ENCODE measurements around the gene SCGB2B2.
"Not testable (repeated sequence)": the region's sequence is repeated elsewhere in the genome, so short reads cannot be mapped to it uniquely, and the experiment has no call there.

The SCGB2B2 gene, protein sequence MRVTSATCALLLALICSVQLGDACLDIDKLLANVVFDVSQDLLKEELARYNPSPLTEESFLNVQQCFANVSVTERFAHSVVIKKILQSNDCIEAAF

DNA sequence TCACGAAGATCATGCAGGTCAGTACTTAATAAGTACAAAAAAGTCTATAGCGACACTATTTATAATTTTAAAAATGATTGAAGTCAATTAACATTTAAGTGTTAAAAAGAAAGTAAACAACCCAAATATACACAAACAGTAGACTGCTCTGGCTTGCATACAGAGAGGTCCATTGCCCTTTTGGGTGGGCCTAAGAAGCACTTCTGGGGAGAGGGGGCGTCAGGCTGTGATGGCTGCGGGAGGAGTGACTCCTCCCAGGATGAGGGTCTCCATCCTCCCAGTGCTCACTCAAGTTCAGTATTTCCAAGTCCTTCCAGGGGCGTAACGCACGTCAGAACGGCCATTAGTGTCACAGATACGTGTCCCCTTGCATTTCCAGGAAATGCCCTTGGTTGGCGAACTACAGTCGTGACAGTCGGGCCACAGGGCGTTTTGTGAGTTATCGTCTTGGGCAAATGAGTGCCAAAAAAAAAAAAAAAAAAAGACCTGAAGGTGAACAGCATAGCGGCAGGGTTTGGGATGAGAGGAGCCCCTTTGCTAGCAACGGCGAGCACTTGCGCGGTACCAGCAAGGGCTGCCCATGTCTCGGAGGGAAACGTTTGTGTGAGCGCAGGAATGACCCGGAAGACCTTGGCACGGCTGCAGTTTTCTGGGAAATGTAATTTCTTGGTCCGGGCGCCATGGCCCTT lies at the start of gene SCGB2B2:
Gene SCGB2B2, minus strand, starts transcription at position 463 of the 689 bp plus-strand sequence. CDS start 82,596 bp downstream, outside the sequence.
- DNase-seq, result peak; percentile 93

DNA sequence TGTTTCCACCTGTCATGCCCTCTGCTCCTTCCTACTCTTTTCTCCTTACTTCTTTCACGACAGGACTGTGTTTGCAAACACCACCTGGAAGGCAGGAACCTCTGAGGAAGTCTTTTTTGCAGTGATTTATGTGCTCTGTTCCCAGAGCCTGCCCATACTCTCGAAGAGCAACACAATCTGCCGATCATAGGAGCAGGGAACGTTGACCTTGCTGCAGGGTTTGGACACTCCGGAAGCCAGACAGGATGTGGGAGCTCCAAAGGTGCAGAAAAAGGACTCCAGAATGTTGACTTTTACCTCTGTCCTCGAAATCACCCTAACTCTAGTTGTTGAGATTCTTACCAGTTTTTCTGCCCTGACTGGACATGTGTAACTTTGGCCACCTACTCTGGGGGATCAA lies 48.4 kb upstream of the SCGB2B2 start:
- DNase-seq, result no peak

DNA sequence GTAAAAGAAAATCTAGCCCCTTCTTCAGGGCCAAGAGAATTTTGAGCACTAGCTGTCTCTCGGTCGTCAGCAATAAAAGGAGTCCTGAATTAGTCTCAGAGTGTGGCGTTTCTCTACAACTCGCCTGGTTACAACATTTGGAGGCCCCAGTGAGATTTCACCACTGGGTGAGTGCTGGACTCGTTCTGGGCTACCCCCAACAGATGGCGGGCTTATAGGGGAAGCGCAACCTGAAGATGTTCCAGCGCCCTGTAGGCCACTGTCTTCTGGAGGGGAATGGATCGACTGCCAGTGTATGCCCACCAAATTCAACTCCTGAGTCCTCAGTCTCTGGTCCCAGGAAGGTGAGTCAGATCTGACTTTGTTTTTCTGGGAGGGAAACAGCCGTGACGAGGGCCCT lies 45.4 kb upstream of the SCGB2B2 start:
- DNase-seq, result no peak

DNA sequence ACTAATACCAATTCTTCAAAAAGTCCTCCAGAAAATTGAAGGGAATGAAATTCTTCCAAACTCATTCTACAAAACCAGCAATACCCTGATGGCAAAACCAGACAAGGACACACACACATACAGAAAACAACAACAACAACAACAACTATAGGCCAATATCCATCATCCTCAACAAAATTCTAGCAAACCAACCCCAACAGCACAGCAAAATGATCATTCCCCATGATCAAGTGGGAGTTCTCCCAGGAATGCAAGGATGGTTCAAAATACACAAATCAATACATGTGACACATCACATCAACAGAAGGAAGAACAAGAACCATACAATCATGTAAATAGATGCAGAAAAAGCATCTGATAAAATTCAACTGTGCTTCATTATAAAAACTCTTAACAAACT lies 38.4 kb upstream of the SCGB2B2 start:
- DNase-seq, result no peak

DNA sequence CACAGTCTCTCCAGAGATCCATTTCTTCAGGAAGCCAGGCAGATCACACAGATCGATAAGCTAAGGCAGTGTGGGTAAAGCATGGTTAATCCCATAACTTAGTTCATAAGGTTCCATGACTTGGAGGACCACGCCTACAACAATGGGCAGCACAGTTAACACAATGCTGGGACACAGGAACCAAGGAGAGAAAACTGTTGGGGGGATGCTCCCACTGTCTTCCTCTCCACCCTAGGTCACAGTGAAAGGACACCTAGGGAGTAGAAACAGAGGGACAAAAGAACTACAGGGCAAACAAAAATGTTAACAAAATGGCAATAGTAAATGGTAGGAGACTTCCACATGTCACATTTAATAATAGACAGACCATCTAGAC lies 36.3 kb upstream of the SCGB2B2 start:
- no peak for DNase-seq

DNA sequence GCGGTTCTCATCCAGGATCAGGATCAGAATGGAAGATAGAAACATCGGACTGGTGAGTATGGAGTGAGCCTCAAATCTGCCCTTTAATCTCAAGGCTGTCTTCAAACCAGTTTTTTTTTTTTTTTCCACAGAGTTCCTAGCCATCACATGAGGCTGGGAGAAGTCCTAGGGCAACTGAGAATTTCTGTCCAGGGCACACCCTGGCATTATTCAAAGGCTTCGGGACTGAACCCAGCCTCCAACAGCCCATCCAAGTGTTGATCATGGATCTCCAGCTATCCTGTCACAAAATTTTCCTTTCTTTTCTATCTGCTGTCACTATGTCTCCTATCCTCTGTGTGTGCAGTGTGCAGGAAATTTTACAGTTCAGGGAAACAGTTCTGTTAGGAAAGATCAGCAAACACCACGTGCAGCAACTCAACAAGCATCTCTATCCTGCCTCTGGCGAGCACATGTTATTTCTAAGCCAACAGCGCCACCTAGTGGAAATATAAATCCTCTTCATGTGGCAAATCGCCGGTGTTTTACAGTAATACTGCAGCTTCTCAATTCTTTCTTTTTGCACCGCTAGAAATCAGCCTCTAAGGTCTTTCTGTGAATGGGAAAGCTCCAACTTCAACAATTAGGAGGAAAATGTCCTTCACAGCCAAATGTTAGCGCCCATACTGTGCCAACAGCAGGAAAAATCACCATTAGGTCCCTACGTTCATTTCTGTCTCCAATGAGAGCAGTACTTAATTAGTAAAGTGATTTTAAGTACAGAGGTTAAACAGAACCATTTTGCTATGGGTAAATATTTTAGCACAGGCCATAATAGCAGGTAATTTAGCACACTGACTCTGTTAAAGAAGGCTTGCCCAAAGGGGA lies 35.7 kb upstream of the SCGB2B2 start:
- peak; percentile 75 for DNase-seq

DNA sequence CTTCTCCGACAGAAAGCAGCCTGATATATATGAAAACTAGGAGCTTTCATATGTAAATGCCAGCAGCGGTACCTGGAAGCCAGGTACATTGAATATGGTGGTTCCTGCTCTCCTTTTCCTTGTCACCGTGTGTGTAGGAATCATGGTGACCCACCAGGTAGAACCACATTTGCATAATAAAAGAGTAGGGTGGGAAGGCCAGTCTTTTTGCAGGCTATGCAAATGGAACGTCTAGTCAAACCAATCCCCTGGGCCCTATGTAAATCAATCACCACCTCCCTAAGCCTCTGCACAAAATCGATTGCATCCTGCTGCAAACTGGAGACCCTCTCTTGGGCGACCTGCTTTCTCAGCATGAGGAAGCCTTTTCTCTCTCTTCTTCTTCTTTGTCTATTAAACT lies 34.9 kb upstream of the SCGB2B2 start:
- no peak for DNase-seq

DNA sequence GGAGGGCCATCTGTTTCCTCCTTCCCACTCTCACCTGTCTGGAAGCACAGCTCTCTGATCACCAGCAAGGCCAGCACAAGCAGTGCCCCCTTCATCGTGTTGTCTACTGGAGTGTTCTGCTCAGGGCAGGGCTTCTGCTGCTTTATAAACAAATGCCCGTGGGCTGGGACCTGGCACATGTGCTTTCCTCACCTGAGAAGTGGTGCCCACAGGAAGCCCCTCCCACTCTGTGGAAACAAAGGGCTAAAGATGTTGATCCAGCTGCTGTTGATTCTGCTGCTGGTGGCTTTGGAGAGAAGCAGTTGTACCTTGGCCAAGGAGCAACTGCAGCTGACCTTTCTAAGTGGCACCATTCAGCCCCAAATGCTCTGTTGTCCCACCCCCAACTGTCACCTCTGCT lies 30.7 kb upstream of the SCGB2B2 start:
- no peak for DNase-seq

DNA sequence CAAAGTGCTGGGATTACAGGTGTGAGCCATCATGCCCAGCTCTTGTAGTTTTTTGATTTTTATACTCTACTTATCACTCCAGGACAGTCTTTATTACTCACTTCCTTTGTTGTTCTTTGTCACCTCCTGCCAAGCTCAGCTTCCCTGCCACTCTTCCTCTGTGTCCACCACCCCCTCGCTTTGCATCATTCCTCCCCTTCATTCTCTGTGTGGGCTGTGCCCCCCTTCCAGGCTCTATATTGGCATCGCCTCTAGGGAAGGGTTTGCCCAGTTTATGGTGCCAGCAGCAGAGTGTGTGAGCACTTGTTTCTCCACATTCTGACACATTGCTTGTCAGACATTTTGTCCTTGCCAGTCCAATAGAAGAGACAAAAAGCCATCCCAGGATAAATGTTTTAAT lies 15.6 kb upstream of the SCGB2B2 start:
- no peak for DNase-seq

DNA sequence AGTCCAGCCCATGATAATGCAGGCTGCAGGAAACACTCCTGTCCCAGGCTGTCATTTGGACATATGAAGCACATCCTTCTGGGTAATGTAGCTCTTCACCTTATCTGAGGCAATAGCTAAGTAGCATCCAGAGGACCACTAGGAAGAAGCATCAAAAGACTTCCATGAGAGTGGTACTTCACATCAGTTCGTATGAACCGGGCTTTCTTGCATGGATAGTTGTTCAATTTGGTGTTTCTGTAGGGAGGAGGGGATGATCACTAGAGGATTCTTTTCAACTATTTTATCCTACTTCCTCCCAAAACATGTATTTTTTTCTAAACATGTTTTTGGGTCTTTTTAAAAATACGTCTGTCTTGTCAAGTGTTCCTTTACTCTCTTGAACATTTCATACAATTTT lies 13.4 kb upstream of the SCGB2B2 start:
- no peak for DNase-seq

DNA sequence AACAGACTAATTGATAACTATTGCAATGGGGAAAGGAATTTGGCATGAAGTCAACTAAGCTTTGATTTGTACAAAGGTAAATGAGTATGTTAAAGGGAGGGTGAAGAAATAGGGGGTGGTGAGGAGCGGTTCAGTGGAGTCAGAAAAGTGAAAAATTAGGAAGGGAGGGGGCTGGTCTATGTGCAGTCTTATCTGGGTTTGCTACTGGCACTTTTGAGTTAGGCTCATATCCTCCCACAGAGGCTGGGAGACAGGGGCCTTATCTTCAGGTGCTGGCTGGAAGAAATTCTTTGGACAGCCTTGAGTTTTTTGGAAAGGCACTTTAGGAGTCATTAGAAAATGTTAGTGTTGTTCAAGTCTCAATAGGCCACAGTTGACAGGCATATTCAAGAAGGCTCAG lies 11.6 kb upstream of the SCGB2B2 start:
- DNase-seq, result no peak

DNA sequence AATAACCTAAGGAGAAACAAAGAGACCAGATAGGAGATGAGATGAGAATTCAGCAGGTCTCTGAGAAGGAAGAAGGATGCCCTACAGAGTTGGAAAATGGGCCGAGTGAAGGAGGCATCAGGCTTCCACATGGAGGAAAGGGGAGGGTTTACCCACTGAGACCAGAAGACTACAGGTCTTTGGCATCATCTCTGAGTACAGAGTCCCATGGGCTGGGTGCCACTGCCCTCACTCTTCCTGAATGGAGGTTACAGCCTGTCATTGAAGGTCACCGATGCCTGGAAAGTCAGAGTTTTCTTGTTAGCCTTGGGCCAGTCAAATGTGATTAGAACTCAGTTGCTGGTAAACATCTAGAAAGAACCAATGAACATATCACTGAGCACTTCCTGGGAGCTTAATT lies 10.4 kb upstream of the SCGB2B2 start:
- no peak for DNase-seq

DNA sequence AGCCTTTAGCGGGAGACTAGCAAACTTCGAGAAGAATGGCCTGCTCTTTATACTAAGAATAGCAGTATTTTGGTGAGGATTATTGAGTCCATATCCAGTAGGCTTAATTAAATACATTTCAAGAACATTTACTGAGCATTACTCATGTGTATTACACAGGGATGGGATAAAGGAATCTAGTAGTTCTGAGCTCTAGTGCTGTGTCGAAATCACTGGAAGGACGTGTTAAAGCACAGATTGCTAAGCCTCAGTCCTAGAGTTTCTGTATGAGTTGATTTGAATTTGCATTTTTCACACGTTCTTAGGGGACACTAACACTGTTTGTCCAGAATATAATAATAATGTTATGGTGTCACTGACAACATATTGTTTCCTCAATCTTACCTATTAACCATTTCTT lies 9.5 kb upstream of the SCGB2B2 start:
- DNase-seq, result no peak

DNA sequence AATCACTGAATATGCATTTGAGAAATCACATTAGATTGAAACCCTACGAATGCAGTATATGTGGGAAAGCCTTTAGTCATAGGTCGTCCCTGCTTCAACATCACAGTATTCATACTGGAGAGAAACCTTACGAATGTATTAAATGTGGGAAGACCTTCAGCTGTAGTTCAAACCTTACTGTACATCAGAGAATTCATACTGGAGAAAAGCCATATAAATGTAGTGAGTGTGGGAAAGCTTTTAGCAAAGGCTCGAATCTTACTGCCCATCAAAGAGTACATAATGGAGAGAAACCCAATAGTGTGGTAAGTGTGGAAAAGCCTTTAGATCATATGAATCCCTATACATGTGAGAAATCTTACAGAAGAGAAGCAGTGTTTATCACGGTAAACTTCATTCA lies 8.3 kb upstream of the SCGB2B2 start:
- DNase-seq, result not testable (repeated sequence)

DNA sequence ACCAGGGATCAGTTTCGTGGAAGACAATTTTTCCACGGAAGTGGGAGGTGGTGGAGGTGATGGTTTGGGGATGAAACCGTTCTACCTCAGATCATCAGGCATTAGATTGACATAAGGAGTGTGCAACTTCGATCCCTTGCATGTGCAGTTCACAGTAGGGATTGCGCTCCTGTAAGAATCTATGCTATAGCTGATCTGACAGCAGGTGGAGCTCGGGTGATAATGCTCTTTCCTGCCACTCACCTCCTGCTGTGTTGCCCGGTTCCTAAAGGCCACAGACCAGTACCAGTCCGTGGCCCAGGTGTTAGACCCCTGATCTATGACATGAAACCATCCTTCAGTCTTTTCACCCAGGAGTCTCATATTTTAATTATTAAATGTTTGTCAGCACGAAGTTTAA lies 4.5 kb upstream of the SCGB2B2 start:
- DNase-seq, result no peak

DNA sequence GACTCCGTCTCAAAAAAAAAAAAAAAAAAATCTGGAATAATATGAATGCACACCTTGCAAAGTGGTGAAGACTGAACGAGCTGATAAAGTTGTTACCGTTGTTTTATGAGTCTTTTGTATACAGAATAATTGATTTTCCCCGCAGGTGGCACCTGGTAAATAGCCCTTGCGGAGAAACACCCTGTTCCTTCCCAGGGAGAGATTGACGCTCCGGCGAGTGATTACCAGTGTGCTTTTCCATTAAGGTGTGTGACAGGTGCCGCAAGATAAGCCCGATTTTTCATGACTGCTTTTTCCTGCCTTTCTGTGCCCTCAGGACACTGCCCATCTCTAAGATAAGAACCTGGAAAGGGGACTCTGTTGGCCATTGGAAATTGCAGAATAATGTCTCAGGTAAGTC lies 1.5 kb upstream of the SCGB2B2 start:
- DNase-seq, result no peak

DNA sequence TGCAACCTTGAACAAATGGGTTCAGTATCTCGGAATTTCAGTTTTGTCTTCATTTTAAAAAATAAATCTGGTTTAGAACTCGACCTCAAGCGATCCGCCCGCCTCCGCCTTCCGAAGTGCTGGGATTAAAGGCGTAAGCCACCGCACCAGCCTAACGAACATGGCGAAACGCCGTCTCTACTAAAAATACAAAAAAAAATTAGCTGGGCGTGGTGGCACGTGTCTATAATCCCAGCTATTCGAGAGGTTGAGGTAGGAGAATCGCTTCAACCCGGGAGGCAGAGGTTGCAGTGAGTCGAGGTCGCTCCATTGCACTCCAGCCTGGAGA lies 1.1 kb upstream of the SCGB2B2 start:
- DNase-seq, result no peak

DNA sequence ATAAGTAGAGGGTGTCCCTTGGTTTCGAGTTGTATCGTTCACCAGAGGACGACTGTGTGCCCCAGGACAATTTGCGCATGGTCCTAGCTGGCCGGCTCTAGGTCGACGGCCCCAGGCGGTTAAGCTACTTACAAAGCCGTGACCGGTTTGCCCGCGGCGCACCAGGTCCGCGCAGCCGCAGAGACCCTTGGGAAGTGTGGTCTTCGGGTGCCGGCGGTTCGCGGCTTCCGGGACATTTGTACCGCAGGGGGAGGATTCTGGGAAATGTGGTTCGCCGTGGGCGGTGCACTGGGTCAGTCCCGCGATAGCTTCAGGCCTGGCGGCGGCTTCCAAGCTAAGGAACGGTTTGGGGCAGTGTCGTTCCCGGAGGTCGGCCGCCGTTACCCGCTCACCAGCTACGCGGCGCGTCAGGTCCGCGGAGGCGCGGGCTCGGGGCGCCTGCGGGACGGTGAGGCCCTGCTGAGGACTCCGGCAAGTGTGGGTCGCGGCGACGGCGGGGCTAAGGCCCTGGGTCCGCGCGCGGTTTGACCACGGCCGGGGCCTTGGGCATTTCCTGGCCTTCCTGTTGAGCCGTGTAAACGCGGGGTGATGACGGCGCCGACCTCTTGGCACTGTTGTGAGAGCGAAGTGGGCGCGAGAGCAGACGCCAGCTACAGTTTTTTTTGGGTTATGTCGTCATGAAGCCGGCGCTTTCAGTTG lies 576 bp upstream of the SCGB2B2 start, which contains the start of gene ZNF302:
Gene ZNF302, plus strand, starts transcription at position 293 of the 699 bp plus-strand sequence. CDS start 1,127 bp downstream, outside the sequence.
- DNase-seq, result peak; percentile 93

DNA sequence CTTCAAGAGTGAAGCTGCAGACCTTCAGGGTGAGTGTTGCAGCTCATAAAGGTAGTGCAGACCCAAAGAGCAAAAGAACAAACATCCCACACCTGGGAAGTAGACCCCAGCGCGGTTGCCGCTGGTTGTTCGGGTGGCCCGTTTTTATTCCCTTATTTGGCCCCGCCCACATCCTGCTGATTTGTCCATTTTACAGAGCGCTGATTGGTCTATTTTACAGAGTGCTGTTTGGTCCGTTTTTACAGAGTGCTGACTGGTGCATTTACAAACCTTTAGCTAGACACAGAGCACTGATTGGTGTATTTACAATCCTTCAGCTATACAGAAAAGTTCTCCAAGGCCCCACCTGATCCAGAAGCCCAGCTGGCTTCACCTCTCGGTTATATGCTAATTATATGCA lies 1.0 kb downstream of the SCGB2B2 start:
- no peak for DNase-seq

DNA sequence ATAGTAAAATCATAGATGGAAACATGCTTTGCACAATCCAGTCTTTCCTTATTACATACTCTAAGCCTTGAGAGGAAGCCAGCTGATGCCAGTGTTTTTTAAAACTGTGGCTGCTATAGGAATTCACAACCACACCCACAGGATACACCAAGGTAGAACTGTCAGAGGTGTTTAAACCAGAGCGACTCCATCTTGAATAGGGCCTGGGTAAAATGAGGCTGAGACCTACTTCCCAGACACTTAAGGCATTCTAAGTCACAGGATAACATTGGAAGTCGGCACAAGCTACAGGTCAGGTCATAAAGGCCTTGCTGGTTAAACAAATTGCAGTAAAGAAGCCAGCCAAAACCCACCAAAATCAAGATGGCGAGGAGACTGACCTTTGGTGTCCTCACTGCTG lies 1.7 kb downstream of the SCGB2B2 start:
- DNase-seq, result no peak

DNA sequence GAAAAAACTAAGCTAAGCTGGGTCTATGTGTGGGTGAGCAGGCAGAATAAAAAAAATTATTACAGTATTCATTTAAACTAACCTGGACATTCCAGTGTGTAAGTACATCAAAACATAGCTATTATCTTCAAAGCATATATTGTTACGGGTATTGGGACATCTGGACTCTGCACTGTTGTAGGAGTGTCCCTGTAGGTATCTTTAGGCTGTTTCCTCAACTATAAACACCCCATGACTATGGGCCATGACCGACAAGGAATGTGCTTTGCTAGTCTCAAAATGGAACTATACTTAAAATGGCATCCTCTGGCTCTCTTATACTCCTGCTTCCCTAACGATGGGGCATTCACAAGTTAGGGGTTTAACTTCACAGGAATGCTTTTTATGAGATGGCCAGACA lies 3.4 kb downstream of the SCGB2B2 start:
- DNase-seq, result no peak

DNA sequence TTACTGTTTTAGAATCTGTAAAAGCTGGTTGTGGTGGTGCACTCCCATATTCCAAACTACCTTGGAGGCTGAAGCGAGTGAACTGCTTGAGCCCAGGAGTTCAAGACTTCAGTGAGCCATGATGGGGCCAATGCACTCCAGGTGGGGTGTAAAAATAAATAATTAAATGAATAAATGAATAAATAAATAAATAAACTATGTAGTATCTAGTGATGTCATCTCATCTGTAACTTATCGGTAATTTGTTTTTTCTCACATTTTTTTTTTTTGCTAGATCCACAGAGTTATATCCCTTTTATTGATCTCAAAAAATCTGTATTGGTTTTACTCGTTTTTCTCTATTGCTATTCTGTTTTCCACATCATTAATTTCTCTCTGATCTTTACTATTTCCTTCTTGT lies 5.0 kb downstream of the SCGB2B2 start:
- no peak for DNase-seq

DNA sequence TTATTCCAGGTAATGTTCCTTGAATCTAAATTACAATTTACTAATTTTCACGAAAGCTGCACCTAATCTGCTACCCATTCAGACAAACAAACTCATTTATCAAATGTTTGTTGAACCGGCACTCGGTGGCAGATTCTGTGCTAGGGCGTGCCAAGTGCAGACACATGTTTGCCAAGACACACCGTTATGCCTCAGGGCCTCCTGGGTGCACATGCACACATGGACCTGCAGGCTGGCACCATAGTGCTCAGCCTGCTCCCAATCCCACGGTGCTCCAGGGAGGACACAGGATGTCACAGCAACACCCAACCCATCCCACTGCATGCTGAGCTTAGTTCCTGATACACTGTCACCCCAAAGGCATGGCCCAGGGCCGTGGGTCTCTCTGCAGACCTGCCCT lies 7.7 kb downstream of the SCGB2B2 start:
- DNase-seq, result no peak

DNA sequence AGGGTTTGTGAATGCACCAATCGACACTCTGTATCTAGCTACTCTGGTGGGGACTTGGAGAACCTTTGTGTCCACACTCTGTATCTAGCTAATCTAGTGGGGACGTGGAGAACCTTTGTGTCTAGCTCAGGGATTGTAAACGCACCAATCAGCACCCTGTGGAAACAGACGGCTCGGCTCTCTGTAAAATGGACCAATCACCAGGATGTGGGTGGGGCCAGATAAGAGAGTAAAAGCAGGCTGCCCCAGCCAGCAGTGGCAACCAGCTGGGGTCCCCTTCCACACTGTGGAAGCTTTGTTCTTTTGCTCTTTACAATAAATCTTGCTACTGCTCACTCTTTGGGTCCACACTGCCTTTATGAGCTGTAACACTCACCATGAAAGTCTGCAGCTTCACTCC lies 8.3 kb downstream of the SCGB2B2 start:
- peak; percentile 19 for DNase-seq
